ENCODE data around the gene DGKQ. TPM values are rescaled to one million over a fixed set of nuclear protein-coding genes. Genes with fewer than 3 reads are reported as not detected.

The DGKQ gene
- total and polyA plus RNA-seq, 9 of the 15 experiments (the other 6 are each of a cell fraction or from before 2014, with no cell fraction given) = 0.17 to 22.0 (median 5.6) TPM

DNA sequence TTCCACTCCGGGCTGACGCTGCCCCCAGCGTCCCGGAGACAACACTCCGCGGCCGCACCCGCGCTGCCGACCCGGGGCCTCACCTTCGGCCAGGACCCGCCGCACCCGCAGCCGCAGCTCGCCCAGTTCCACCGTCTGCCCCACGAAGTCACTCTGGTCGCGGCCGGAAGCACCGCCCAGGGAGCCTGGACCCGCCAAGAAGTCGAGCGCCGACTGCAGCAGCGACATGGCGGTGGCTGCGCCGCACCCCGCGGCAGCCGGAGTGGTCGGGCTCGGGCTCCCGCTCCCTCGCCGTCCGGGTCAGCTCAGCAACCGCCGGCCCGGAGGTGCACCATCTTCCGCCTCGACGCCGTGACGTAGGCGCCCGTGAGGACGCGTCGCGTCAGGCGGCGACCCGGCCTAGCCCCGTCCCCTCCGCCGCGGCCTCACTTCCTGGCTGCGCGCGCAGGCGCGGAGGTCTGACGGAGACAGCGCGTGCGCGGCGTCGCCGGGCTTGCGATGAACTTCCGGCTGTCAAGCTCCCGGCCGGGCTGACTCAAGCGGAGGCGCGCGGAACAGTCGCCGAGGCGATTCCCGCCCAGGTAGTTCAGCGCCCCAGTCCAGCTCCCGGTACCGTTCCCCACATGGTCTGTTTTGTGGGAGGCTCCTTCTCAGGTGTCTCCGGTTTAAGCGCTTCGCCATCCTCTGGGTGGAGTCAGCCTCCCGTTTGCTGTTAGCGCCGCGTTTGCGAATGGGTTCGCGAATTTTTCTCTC, 41.2 kb downstream of the DGKQ start, which contains the start of the genes GAK and TMEM175 (continued):
- TF ChIP-seq, protein P1, sequence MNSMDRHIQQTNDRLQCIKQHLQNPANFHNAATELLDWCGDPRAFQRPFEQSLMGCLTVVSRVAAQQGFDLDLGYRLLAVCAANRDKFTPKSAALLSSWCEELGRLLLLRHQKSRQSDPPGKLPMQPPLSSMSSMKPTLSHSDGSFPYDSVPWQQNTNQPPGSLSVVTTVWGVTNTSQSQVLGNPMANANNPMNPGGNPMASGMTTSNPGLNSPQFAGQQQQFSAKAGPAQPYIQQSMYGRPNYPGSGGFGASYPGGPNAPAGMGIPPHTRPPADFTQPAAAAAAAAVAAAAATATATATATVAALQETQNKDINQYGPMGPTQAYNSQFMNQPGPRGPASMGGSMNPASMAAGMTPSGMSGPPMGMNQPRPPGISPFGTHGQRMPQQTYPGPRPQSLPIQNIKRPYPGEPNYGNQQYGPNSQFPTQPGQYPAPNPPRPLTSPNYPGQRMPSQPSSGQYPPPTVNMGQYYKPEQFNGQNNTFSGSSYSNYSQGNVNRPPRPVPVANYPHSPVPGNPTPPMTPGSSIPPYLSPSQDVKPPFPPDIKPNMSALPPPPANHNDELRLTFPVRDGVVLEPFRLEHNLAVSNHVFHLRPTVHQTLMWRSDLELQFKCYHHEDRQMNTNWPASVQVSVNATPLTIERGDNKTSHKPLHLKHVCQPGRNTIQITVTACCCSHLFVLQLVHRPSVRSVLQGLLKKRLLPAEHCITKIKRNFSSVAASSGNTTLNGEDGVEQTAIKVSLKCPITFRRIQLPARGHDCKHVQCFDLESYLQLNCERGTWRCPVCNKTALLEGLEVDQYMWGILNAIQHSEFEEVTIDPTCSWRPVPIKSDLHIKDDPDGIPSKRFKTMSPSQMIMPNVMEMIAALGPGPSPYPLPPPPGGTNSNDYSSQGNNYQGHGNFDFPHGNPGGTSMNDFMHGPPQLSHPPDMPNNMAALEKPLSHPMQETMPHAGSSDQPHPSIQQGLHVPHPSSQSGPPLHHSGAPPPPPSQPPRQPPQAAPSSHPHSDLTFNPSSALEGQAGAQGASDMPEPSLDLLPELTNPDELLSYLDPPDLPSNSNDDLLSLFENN (IDR thresholded peaks at IDR 0.05; ENCODE audit: low read depth in 2 of 2, low read length in 2 of 2) = no peak
- TF ChIP-seq, protein P2, sequence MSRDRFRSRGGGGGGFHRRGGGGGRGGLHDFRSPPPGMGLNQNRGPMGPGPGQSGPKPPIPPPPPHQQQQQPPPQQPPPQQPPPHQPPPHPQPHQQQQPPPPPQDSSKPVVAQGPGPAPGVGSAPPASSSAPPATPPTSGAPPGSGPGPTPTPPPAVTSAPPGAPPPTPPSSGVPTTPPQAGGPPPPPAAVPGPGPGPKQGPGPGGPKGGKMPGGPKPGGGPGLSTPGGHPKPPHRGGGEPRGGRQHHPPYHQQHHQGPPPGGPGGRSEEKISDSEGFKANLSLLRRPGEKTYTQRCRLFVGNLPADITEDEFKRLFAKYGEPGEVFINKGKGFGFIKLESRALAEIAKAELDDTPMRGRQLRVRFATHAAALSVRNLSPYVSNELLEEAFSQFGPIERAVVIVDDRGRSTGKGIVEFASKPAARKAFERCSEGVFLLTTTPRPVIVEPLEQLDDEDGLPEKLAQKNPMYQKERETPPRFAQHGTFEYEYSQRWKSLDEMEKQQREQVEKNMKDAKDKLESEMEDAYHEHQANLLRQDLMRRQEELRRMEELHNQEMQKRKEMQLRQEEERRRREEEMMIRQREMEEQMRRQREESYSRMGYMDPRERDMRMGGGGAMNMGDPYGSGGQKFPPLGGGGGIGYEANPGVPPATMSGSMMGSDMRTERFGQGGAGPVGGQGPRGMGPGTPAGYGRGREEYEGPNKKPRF (IDR thresholded peaks at IDR 0.05; ENCODE audit: low read depth, low read length) = no peak
- TF ChIP-seq MXI1 (IDR thresholded peaks at IDR 0.05; ENCODE audit: low read depth, low read length) (peak; percentile 35; the same call in 1 of the 2 replicates), ZBTB8A (IDR thresholded peaks at IDR 0.05; ENCODE audit: partially characterized antibody) (no peak), CBX8 (IDR thresholded peaks at IDR 0.05; ENCODE audit: borderline replicate concordance, extremely low read depth, low read depth, low read length, poor library complexity, severe bottlenecking) (no peak), MBD2 (IDR thresholded peaks at IDR 0.05; ENCODE audit: borderline replicate concordance, low read depth) (0 out of 2 replicates have a peak, but pooled peaks have one; percentile 28), NR2C2 (CRISPR knock-in tag; IDR thresholded peaks at IDR 0.05) (peak; percentile 38), NR2C2 (tag; IDR thresholded peaks at IDR 0.05) (peak; percentile 89), XRCC4 (IDR thresholded peaks at IDR 0.05; ENCODE audit: extremely low read depth, insufficient read depth, insufficient read length) (no peak), NEUROD1 (IDR thresholded peaks at IDR 0.05; ENCODE audit: borderline replicate concordance, low read depth, low read length, partially characterized antibody) (peak; percentile 18), EP400 (IDR thresholded peaks at IDR 0.05) (peak; percentile 73), ARID2 (IDR thresholded peaks at IDR 0.05) (no peak), MCM5 (IDR thresholded peaks at IDR 0.05; ENCODE audit: low read depth) (no peak), CHCHD3 (CRISPR knock-in tag; IDR thresholded peaks at IDR 0.05) (no peak)
- TF ChIP-seq, protein P3, sequence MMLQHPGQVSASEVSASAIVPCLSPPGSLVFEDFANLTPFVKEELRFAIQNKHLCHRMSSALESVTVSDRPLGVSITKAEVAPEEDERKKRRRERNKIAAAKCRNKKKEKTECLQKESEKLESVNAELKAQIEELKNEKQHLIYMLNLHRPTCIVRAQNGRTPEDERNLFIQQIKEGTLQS (IDR thresholded peaks at IDR 0.05) = no peak
- TF ChIP-seq, protein P3 (CRISPR knock-in tag; conservative IDR thresholded peaks at IDR 0.05) = peak; percentile 62; the same call in 1 of the 2 replicates
